IPS-NIHi7 (cell line): Measurements from ENCODE around the gene MAP2.
"Not testable (repeated sequence)": the region's sequence is repeated elsewhere in the genome, so short reads cannot be mapped to it uniquely, and the experiment has no call there.

Experiments
- DNase-seq: peaks from one replicate; pipeline ENCODE4 v3.0.0; 2012; ENCODE audit warnings: mixed read lengths; ENCODE audit errors: extremely low spot score

Gene MAP2

DNA sequence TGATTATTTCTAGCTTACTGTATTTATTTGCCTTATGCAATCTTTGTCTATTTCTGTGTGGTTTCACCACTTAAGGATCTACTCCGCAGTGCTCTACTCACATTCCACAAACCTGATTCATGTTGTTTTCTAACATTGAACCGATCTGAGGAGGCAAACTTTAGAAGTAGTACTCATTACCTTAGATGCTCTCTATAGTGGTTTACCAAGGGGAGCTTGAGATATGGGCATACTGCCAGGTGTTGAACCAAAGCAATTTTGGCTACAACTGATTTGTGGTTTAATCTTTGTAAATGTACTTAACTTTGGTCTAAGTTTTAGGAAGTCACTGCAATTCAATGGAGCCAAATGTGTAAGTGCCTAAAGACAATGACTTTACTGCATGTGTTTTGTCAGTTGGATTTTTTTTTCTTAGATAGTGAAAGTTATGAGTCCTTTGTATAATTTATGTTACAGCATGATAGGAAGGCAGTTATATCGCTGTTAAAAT, 50.1 kb downstream of the MAP2 start:
- no peak for DNase-seq

DNA sequence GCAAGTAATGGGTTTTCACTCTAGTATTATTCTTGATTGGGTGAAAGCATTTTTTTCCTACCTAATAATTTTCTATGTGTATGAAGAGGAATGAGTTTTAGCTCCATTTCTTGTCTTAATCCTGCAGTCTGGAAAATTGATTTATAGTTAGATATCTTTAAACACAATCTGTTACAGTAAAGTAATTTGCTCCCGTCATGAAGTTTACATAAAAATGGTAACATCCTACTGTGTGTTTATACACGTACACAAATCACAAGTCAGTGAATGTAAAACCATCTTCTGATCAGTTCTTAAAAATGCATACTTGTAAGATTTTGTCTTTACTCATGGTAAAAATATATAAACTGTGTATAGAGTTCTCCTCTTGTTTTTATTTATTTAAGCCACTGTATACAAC, 51.1 kb downstream of the MAP2 start:
- no peak for DNase-seq

DNA sequence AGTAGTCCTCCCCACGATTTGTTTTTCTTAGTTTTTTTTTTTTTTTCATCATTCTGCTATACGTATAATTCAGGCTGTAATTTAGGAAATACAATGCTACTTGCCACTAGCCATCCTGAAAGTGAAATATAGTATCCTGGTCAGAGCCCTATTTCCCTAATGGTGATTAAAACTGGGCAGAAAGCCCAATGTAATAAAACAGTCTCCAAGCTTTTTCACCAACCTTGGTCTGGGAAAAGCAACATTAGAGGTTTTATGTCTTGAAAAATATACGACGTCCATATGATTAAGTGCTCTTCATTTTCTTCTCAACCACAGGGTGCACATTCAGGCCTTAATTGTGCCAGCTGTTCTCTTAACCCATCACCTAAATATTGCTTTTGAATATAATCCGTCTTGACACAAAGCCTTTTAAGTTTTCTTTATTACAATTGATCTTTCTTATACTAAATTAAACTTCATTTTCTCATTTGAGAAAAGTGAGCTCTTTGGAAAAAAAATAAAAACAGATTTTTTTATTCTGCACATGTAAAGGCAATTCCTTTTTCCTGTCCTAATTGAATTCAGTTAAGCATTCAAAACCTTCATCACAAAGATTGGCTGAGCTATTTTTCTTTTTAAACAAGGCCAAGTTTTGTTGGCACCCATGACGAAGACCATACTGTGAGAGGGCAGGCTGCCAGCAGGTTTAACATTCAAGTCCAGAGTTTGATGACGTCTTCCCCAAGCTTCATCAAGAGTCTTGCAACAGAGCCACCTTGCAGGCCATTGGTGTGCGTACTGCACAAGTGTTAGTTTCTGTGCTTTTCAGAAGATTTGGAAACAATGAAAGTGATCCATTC, 52.7 kb downstream of the MAP2 start:
- DNase-seq: no peak

DNA sequence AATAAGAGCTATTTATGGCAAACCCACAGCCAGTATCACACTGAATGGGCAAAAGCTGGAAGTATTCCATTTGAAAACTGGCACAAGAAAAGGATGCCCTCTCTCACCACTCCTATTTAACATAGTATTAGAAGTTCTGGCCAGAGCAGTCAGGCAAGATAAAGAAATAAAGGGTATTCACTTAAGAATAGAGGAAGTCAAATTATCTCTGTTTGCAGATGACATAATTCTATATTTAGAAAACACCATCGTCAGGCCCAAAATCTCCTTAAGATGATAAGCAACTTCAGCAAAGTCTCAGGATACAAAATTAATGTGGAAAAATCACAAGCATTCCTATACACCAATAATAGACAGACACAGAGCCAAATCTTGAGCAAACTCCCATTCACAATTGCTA, 68.4 kb downstream of the MAP2 start:
- not testable (repeated sequence) for DNase-seq

DNA sequence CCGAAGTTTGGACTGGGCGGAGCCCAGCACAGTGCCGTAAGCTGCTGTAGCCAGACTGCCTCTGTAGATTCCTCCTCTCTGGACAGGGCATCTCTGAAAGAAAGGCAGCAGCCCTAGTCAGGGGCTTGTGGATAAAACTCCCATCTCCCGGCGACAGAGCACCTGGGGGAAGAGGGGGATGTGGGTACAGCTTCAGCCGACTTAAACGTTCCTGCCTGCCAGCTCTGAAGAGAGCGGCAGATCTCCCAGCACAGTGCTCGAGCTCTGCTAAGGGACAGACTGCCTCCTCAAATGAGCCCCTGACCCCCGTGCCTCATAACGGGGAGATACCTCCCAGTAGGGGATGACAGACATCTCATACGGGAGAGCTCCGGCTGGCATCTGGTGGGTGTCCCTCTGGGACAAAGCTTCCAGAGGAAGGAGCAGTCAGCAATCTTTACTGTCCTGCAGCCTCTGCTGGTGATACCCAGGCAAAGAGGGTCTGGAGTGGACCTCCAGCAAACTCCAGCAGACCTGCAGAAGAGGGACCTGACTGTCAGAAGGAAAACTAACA, 71.3 kb downstream of the MAP2 start:
- DNase-seq: not testable (repeated sequence)

DNA sequence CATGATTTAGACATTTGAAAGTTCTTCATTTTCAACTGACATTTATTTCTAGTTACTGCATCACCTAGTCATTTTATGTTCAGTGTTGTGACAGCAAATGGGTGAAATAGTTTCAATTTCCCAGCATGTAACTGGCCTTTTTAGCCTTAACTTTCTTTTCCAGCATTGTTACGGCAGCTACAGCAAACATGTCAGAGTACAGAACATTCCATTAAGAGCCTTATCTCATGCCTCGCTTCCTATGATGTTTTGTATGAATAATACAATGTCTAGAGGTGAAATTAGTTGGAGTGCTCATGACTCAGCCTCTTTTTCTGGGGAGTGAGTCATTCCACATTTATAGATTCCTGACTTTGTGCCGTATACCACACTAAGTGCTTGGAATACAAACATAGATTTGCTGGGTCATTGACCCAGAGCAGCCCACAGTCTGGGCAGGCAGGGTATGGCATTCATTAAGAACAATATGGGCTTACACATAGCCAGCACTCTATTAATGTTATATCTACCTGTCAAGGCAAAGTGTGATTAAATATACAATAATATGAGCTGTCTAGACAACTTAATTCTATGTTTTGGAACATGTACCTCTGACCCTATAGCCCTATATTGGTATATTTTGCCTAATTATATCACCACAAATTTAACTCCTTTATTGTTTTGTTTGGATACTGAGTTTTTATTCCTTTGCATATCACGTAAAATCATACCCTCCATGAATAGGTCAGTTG, 72.2 kb downstream of the MAP2 start:
- DNase-seq: no peak

DNA sequence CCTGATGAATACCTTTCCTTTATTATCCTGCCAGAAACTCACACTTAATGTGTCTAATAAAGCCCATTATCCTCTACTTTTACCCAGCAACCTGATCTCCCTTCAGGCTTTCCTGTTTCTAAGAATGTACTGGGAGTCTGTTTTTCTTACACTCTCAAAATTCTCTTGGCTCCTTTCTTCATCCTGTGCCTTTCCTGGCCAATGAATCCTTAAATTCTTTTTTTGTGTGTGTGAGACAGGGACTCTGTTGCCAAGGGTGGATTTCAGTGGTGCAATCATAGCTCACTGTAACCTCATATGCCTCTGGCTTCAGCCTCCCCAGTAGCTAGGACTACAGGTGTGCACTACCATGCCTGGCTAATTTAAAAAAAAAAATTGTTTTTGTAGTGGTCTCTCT, 72.7 kb downstream of the MAP2 start:
- DNase-seq: no peak

DNA sequence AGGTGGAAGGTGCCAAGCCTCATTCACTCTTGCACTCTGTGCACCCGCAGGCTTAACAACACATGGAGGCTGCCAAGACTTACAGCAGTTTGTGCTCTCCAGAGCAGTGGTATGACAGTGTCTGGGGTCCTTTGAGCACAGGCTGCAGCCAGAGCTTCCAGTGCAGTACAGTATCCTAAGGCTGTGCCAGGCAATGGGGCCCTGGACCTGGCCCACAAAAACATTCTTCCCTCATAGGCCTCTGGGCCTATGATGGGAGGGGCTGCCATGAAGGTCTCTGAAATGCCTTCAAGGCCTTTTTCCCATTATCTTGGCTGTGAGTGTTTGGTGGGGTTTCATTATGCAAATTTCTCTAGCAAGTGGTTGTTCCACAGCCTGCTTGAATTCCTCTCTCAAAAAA, 74.8 kb downstream of the MAP2 start:
- DNase-seq: no peak

DNA sequence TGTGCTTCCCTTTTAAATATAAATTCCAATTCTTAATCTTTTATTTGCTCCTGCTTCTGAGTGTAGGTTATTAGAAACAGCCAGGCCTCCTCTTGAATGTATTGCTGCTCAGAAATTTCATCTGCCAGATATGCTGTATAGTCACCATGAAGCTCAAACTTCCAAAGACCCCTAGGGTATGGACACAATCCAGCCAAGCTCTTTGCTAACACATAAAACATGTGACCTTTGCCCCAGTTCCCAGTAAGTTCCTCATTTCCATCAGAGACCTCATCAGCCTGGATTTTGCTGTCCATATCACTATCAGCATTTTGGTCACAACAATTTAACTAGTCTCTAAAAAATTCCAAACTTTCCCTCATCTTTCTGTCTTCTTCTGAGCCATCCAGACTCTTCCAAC, 75.2 kb downstream of the MAP2 start:
- no peak for DNase-seq

DNA sequence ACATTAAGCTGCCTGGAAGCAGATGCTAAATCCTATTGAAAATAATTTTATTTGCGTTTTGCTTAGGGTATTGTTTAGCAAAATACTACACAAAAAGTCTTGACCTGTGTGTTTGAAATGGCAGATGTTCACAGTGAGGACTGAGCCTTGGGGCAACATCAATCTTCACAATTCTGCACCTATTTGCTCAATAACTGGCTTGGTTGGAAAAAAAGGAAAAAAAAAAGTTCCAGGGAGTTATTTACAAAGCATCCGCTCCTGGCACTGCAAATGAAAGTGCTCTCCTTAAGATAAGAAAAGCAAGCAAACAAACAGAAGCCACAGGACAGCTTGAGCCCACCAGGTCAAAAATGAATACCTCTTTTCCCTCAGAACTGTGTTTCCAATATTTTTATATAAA, 77.7 kb downstream of the MAP2 start:
- no peak for DNase-seq

DNA sequence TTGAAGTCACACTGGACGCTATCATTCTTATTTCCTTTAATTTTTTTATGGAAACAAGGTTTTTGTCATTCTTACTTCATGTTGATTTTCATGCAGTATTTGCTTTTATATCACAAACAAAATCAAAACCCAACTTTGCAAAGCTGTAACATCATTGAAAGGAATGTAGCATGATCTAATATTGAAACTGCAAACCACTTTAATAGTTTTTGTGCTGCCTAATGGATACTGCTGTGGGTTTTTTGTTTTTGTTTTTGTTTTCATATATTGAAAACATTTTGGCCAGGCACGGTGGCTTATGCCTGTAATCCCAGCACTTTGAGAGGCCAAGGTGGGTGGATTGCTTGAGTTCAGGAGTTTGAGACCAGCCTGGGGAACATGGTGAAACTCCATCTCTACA, 81.6 kb downstream of the MAP2 start:
- no peak for DNase-seq

DNA sequence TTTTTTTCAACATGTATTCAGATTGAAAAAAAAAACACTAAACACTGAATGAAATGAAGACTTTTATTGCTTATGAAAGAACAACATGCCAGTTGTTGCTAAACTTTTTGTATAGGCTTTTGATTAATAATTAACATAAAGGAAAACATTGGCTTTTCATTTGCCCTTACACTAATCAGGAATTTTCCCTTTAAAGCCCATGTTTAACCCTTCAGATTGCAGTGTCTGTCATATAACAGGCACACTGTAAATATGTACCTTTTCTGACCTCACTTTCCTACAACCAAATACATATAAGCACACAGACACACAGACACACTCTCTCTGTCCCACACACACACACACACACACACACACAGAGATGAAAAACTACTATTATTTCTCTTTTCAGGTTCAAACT, 84.4 kb downstream of the MAP2 start:
- no peak for DNase-seq

DNA sequence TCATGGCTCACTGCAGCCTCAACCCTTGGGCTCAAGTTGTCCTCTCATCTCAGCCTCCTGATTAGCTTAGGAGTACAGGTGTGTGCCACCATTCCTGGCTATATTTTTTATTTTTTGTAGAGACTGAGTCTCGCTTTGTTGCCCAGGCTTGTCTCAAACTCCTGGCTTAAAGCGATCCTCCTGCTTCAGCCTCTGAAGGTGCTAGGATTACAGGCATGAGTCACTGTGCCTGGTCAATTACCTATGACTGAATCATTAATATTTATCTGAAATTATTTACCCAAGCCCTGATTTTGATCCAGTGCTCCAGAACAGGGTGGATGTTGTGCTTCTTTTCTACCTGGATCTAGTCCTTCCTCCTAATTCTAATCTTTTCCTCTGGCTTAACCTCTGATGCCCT, 87.8 kb downstream of the MAP2 start:
- no peak for DNase-seq

DNA sequence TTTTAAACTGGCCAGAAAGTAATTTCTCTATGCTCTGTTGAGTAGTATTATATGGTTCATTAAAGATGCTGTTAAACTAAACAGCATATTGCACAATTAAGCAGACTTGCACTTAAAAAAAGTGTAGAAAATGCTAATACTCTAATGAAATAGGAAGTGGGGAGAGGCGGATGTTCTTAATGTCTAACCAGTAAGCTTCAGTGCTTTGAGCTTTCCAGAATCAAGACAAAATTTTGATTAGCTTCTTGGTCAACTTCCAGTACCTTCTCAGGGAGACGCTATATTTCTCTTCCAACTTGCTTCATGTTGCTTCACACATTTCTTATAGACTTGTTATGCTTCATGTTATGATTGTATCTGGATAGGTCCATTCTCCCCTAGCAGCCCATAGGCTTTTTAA, 89.1 kb downstream of the MAP2 start:
- DNase-seq: no peak

DNA sequence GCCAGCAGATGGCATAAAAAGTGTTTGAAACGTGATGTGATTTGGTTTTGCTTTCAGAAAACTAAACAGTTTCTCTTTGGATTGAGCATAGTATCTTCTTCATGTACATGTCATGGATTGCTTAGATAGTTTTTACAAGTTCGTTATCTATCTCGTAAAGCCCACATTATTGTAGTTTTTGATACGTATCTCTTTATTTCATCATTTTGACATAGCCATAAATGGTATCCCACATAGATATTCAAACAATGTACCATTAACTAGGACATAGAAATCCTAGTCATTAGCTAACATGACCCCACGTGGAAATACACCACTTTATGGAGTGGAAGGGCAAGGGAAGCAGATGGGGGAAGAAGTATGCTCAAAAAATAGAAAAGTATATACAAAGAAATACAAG, 93.6 kb downstream of the MAP2 start:
- DNase-seq: no peak

DNA sequence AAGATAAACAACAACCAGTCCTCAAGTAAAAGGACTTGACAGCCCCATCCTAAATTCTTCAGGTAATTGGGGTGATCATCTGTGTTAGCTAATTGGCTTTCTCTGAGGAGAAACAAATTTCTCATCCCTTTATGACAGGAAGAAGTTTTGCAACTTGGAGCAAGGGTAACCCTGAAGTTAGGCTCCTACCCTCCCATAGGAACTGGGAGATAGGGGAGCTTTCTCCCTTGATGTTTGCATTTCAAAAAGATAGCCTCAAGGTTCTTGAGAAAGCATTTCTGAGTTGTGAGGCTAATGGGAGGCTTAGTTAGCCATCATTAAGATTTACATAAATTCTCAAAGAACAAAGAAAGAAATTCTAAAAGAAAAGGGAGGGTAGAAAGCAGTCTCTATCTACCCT, 95.4 kb downstream of the MAP2 start:
- peak; percentile 21 for DNase-seq

DNA sequence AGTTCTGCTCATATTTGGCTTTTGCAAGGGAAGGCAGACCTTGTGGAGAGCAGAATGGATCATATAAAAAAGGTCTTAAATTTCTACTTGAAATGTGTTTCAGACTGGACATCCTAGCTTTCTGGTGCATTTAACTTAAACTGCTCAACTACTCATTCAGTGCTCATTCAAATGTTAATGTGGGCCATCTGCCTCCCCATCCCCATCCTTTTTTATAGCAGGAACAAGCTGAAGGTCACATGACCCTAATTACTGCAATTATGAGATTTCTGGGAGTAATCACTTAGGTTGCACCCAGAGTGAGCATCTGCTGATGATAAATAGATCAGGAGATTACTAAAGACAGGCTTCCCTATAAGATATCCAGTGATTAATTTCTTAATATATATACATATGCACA, 96.1 kb downstream of the MAP2 start:
- no peak for DNase-seq

DNA sequence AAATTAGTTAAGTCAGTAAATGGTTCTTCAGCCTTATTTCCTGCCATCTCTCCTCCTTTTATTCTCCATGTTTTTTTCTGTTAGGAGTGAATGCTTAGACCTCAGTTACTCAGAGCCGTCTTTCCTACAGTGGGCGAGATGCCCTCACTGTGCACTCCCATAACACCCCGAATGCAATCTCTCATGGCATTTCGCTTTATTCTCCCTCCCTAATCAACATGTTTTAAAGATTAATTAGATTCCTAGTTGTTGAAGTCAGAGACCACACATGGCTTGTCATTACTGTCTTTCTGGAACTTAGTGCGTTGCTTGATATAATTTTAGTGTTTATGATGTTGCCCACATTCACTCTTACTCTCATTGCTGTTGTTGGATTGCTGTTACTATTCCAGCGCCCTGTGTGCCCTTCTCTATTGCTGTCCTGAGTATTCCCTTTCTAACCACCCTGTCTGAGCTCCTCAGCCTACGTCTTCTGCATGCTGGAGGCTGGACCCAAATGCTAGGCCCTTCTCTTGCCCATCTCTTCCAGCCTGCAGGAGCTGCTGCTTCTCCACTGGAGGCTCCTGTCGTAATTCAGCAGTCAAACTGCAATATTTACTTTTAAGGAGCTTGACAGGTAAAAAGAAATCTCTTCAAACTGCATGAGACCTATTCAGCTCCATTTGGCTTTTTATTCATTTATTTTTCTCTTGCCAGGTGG, 99.3 kb downstream of the MAP2 start:
- DNase-seq: no peak

DNA sequence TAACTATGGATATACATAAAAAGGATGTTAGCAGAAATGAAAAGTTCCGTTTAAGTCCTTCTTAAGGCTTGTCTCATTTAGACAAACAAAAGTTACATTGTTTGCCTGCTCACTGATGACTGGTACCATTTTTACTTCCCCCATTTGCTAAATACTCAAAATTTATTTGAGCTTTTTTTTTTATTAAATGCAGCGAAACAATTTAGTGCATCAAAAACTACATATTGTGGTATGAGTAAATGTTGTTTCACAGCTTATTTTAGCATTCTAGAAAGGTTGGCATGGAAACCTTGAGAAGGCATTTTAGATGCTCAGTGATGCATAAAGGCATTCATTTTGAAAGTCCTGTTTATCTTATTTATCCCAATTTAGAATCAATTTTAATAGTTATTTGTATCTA, 100.0 kb downstream of the MAP2 start:
- DNase-seq: no peak

DNA sequence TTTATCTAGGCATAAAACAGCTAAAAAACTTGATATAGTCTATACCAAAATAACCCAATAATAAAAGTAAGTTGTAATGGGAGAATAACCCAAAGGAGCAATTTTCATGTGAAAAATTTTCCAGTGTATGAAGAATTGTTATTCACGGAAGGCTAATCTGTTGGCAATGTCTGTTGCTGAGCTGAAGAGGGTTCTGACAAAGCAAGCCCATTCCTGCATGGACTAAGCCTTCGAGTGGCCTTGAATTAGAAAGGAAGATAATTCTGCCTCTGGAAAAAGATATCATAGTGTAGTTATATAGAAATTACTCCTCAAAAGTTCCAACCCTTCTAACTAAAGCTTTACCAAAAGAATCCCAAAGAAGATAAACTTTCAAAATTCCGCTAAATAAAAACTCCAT, 101.5 kb downstream of the MAP2 start:
- DNase-seq: no peak

DNA sequence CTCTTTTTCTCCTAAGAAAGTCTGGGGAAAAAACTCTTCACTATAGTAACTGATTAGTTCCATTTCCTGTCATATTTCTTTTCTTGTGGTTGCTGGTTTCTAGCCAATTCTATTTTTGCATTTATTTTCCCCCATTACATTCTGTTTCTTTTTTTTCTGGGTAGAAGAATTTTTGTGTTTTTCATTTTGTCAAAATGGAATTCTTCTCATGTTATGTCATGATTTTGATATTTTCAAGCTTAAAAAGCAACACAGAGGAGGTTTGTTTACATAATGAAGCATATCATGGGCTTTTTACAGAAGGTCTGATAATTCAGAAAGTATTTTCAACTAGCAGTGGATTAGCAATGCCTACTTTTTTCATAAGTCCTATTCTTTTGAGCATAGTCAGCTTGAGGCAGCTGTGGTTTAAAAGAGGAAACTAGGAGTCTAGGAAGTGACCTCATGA, 102.0 kb downstream of the MAP2 start:
- no peak for DNase-seq

DNA sequence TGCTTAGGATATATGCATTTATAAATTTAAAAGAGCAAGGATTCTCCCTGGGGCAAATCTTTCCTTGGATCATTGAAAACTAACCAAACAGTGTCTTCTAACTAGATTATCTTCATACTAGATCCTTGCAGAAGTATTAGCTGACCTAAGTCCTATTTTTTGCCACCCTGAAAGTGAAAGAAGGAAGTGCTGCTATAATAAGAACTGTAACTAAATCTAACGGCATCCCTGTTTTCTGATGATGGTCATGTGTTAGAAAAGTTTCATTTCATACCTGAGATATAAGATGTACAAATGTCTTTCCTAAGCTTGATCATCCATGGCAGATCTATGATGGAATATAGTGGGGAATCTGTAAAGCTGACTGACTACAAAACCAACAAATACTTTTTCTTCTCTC, 102.7 kb downstream of the MAP2 start:
- DNase-seq: no peak
